ENCODE results near the gene DSE. TPM values are rescaled to one million over a fixed set of nuclear protein-coding genes. Genes with fewer than 3 reads are reported as not detected.

DSE gene
- total RNA-seq, 1 donor from 2014 or later, result 66.1 TPM

DNA sequence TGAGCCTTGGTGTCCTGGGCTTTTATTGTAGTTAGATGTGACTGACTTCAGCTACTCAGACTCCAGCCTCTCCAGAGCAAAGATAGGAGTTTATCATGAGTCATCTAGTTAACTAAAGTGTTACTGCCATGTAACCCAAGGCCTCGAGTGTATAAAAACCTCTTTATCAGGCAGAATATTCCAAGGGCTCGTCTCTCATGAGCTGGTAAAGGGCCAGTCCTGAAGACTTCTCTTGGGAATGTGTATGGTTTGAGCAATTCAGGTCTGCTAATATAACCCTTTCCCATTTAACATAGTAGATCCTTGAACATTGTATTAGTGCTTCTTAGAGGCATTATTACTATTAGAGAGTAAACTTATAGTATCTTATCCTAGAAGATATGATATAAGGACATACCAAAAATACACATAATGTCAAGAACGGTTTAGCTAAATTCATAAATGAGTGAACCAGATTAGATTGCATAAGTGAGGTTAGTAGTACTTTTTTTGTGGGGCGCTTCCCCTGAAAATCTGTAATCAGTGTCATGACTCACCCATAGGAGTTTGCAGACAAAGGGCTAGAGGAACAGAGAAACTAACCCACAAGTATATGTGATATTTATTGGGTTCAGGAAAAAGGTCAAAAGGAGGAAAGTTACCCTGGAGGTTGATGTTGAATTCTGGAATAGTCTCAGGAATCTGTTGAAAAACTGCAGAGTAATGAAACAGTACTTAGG, 16.0 kb downstream of the DSE start:
- no peak for DNase-seq (ENCODE audit: low read depth, low spot score)

DNA sequence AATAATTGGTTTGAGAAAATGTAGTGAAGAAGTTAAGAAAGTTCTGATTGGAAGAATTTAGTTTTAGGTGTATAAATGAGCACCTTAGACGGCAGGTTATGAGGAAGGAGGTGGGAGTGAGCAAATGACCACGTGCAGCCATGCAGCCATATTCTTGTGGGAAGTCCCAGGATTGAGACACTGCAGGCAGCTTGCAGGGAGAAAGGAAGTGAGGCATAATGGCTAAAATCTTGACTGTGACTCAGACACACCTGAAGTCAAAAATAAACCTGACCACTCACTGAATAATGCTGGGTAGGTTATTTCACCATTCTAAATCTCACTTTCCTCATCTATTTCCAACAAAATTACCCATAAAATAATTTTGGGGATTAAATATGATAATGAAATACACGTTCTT, 16.6 kb downstream of the DSE start:
- no peak for DNase-seq (ENCODE audit: low read depth, low spot score)

DNA sequence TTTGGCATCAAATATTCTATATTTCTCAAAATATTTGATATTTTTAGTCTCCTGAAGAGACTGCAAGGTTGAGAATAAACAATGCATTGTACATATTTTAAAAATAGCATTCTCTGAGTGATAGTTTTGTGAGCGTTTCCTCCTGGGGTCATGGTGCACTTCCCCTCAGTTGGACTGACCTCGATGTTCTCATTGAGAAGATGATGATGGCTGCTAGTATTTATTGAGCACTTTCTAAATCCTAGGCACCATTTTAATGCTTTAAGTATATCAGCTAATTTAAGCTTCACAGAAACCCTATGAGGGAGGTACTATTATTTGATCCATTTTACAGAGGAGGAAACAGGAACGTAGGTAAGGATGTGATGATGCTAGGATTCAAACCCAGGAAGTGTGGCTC, 18.2 kb downstream of the DSE start:
- no peak for DNase-seq (ENCODE audit: low read depth, low spot score)

DNA sequence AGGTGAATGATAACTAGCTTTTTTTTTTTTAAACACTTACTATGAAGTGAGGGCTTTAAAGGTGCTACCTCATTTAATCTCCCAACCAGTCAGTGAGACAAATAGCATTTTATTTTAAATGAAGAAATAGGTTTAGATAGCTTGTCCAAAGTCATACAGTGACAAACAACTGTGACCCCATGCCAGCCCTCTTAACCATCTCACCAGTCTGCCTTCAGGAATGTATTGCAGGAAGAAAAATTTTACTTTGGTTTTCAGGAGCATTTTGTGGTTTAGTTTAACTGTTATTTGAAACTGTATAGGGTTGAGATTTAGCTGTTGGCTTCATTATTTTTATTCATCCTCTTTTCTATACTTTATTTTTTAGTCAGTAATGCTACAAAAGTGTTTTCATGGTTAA, 18.6 kb downstream of the DSE start:
- no peak for DNase-seq (ENCODE audit: low read depth, low spot score)

DNA sequence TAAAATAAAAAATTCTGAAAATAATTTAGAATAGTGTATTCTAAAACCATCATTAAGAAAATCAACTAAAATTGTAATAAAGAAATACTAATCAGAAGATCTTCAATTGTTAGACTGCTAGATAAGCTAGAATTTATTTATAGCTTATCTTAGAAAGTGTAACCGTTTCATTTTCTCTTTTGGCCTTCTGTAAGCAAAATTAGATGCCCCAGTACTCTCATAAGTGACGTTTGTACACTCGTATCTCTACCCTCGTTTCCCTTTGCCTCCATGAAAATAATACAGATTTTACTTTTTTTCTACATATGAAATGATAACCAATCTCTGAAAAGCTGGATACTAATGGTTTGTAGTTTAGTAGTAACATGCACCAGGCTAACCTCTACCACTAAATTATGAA, 19.8 kb downstream of the DSE start:
- no peak for DNase-seq (ENCODE audit: low read depth, low spot score)

DNA sequence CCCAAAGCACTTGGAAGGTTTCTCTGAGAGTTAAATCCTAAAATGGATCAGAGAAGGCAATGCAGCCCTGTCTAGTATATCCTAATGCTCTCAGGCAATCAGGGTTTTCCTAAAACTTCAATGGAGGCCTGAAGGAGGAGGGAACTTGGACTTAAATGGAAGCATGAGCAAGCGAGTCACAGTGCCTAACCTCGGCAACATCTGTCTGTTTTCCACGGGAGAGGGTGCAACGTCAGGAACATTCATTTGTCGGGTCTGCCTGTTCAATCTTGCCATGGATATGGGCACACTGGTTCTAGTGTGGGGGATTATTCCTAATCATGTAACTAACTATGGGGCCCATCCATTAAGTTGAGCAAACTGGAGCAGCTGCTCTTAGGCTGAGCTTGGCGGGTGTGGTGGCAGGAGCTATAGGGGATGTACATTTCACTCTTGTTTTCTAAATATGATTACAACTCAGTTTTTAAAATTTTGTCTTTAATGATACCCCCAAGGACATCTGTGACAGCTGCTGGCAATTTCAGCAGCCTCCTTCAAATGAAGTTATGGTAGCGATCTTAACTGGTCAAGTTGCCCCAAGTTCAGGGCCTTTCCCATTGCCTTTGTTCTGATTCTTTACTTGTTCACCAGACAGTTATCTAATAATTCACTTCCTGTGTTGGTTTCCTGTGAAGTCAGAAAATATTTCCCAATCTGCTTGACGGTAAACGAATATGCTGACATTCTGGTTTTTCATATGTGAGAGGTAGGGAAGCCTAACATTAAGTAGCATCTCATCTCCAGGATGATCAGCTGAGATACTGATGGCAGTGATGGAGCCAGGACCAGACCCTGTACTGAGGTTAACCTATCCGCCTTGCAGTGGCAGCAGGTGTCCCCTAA, 21.6 kb downstream of the DSE start:
- peak; percentile 46 for DNase-seq (ENCODE audit: low read depth, low spot score)

DNA sequence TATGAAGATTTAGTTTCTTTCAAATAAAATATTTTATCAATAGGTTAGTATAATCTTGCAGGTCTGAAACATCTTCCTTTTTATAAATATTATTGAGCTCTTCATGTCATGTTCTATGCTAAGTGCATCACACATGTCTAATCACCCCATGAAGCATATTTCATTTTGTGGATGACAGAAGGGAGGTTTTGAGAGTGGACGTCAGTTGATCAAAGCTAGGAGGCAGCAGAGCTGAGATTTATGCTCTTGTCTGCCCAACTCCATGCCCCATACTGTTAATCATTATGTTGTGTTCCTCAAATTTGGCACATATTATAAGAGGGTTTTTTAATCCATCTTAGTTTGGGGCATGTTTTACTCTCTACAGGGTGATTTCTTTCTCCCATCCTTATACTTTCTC, 22.7 kb downstream of the DSE start:
- no peak for DNase-seq (ENCODE audit: low read depth, low spot score)

DNA sequence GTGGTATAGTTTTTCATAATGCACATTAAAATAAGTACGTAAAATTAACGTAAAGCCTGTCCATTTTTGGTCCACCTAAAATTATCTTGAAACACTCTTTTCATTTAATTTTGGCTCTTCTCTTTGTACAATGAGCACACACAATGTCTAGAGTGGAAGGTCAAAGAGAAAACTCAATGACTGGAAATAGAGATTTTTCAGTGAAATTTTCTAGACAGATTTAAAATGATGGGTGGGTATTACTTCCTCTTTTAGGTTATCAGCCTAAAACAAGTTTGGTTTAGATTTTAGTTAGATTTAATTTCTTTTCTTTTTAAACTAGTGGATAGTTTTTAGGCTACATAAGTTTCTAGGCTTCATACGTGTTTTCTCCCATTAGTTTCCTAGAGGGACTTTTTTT, 24.9 kb downstream of the DSE start:
- DNase-seq (ENCODE audit: low read depth, low spot score), result no peak

DNA sequence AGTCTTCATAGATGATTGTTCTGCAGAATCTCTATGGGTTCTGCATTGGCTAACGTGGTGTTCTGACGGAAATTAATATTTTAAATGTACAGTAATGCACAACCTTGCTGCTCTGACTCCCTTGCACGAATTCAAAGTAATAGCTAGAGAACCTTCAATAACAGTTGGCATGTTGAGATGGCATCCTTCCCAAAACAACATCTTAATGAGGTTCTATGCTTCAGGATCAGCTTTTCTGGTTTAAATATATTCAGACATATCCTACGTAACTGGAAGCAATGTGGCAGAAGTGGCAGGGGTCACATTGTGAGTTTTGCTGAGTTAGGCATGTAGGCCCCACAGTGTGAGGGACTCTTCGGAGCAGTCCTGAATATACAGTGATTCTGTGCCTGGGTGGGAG, 25.7 kb downstream of the DSE start:
- no peak for DNase-seq (ENCODE audit: low read depth, low spot score)

DNA sequence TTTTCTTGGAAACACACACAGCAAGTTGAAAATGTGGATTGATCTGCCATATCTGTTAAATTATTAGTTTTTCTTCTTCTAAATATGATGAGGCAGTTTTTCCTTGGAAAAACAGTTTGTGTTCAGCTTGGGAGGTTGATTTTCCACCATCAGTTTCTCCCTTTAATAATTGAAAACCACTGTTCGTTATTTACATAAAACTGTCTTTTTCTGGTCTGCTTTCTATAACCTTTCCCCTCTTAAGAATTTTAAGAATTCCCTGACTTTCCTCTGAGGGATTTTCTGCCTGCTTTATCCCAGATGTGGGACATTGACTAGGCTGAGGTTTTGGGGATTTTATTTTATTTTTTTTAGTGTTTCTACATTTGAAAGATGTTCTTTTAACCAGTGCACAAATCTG, 27.2 kb downstream of the DSE start:
- DNase-seq (ENCODE audit: low read depth, low spot score), result no peak

DNA sequence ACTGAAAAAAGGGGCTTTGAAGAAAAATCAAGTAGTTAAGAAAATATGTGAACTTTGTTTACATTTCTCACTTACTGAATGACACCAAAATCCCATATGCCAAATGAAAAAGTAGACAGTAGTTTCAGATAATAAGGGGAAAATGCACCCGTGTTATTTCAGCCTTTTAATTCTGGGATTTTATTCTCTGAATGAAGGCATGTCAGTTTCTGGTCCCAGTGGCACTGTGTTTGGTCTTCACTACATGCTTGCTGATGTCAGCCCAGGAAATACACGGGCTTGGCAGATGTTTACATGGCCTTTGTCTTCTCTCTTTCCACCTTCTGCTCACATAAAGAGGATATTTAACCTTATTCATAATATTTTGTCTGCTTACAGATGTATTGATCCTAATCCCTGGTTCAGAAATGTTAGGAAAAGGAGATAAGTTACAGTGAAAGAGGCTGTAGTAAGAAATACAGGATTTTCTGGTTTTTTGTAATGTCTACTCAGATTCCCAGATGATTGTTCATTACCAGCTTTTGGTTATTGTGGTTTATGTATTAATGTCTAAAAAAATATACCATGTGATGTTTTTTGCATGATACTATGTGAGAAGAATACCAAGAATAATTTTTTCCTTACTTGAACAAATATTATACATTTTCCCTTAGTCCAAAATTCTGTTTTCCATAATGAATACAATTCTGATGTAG, 27.7 kb downstream of the DSE start:
- no peak for DNase-seq (ENCODE audit: low read depth, low spot score)

DNA sequence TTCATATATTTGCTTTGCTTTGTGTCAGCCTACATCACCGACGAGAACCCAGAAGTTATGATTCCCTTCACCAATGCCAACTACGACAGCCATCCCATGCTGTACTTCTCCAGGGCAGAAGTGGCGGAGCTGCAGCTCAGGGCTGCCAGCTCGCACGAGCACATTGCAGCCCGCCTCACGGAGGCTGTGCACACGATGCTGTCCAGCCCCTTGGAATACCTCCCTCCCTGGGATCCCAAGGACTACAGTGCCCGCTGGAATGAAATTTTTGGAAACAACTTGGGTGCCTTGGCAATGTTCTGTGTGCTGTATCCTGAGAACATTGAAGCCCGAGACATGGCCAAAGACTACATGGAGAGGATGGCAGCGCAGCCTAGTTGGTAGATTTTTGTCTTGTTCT, 28.5 kb downstream of the DSE start:
- no peak for DNase-seq (ENCODE audit: low read depth, low spot score)

DNA sequence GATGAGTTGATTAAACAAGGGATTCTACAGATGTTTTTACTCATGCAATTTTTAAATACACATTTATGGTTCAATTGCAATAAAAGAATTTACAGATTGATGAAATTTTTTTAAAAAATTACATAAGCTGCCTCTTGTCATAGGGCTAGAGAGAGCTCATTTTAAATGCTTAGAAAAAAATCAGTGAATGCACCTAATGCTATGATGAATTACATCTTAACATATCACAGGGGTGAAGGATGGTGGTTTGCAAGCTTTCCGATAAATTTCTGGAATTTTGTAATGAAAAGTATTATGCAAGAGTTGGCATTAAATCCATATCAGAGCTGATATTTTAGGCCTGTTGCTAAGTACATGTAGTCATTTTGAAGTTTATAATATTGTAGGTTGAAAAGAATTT, 29.6 kb downstream of the DSE start:
- no peak for DNase-seq (ENCODE audit: low read depth, low spot score)

DNA sequence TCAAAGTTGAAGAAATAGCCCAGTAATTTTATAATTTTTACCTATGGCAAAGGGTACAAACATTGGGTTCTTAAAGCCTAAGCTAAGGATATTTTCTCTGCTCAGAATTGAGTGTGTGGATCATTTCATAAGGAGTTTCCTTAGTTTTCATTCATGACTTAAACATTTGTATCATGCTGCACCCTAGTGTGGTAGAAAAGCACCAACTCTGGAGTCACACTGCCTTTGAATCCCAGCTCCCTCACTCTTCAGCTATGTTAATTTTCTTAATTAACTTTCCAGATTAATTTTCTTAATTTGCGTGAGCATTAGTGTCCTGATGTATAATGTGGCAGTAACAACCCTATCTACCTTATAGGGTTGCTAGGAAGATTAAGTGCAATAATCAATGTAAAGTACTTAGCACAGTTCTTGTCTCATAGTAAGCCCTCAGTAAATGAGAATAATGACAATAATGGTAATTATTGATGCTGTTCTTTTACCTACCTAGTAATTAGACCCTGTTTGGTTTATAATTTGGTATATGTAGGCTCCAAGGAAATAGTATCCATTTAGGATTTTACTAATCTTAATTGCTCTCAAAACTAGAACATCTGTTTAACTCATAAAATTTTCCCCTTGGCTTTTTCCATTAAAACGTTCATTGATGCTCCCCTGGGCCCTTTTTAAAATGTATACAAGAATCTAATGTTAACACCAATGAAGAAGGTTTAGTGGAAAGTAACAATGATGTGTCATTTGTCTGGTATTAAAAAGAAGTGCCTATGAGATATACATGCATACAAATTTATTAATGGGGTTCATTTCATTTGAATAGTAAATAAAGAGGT, 31.6 kb downstream of the DSE start:
- no peak for DNase-seq (ENCODE audit: low read depth, low spot score)

DNA sequence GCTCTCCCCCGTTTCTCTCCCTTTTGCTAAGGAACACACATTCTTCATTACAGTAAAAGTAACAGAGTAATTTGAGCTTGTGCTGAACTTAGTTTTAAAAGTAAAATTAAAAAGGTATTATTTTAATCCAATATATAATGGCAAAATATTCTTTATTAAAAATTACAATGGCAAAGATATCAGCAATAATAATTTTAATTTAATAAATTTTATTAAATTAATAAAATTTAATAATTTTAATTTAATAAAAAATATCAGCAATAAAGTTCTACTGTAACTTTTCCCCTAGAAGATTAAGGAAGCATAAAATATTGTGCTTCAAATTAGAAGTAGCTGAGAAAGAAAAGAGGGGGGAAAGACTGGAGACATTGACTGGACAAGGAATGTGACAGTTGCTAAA, 32.5 kb downstream of the DSE start:
- no peak for DNase-seq (ENCODE audit: low read depth, low spot score)

DNA sequence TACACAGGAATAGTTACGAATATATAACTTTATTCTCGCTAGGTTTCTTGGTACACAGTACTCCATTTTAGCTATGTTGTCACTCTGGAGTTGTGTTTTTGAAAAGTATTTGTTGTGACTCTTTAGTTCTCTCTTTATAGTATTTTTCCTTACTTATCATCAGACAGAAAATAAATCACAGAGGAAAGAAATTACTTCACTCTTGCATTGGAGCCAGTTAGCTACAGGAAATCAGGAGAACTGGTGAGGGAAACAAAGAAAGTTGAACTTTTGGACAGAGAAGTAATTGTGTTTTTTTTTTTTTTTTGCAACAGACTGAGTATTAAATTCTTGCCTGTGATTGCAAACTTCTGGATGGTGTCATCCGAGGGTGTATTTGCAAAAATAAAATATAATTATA, 33.9 kb downstream of the DSE start:
- DNase-seq (ENCODE audit: low read depth, low spot score), result no peak

DNA sequence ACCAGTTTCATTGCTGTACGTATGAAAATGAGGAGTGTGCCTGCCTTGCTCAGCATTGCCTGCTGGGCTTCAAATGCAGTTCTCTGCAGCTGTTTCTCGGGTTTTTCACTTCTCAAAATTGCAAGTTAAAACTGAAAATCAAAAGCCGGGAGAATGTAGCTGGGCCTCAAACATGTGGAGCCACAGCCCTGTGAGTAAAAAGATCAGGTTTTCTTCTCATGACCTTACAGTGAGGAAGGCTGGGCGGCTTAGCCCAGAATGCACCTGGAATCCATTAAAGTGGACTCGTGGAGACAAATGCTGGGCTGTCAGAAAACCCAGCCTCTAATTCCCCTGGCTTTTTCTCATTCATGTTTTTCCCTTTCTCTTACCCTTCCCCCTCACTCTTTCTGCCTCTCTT, 34.4 kb downstream of the DSE start:
- DNase-seq (ENCODE audit: low read depth, low spot score), result no peak

DNA sequence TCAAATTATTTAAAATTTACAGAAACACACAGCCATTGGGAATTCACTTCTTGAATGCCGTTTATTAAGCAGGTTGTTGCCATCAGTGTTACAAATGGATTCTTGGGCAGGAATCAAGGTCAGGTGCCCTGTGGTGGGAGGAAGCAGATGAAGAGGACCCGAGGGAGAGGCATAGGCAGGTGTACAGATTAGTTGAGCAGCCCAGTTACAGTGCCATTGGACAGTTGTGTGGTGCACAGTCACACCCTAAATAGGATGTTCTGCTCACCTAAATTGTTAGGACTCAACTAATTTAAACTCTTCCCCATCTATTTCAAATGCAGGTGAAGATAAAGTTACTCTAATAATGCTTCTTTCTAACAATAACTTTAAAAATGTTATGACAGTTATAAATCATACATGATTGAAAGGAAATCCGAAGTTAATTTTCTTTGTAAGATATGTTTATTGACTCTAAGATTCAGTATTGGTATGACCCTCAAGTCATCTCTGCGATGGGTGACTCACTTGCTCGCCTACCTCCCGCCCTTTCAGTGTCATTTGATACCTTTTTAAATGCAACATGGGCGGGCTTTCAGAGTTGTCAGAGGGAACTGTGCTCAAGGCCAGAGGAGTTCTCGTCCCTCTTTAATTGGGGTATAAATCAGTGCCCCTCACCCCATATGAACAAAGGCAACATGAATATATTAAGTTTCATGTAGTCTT, 35.1 kb downstream of the DSE start:
- no peak for DNase-seq (ENCODE audit: low read depth, low spot score)

DNA sequence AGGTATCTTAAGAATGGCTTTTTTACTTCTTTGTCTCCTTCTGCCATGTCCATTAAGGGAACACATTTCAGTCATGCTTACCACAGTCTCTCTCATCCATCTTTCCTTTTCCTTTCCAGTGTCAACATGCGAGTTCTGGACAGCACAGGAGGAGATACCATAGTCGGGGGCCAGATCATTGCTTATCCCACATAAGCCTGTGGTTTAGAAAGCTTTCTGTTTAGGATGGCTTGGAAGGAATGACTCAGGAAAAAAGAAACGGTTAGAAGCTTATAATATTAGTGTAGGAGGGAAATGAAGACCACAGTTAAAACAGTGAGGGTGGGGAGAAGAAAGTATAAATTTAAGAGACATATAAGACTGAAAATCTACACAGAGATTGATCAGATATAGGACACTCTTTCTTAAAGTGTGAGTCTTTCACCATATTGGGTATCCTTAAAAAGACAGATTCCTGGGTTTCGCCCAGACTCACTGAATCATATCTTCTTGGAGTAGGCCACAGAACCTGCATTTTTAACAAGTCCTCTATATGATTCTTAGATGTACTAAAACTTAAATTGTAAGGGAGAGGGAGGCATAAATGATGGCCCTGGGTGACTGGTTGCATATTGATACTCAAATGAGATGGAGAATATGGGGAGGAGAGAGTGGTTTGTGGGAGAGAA, 36.1 kb downstream of the DSE start:
- DNase-seq (ENCODE audit: low read depth, low spot score), result no peak

DNA sequence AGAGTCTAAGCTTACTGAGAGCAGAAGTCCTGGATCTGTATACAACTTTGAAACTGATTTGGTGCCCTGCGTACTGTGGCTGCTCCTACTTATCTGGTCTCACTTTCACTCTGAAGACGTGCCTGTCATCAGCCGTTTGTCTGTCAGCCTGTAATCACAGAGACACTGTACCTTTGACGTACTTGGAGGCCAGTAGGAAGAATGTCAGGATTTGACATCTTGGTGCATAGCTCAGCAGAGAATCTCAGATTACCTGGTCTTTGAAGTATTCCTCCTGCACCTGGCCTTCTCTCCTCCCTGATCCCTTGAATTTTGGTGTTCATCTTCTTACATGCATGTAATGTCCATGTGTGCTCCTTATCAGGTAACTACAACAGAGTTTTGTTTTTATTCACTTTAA, 37.7 kb downstream of the DSE start:
- no peak for DNase-seq (ENCODE audit: low read depth, low spot score)
